Nephron progenitor cell (in vitro differentiated cells): Measurements from ENCODE around the gene TRIM31.

Source experiments
- DNase-seq: peaks from one replicate; pipeline ENCODE4 v3.0.0; 2021
- H3K27ac Mint-ChIP-seq: 2 replicates; pipeline ENCODE4 v1.8.0; 2021; ENCODE audit warnings: mild to moderate bottlenecking, moderate library complexity, mixed read lengths
- H3K27me3 Mint-ChIP-seq: 2 replicates; pipeline ENCODE4 v1.8.0; 2021; ENCODE audit warnings: mild to moderate bottlenecking, low read depth, mixed read lengths; ENCODE audit not compliant: poor library complexity
- H3K36me3 Mint-ChIP-seq: 2 replicates; pipeline ENCODE4 v1.8.0; 2021; ENCODE audit warnings: low read depth, mixed read lengths
- H3K4me1 Mint-ChIP-seq: 2 replicates; pipeline ENCODE4 v1.8.0; 2021; ENCODE audit warnings: mixed read lengths
- H3K4me3 Mint-ChIP-seq: 2 replicates; pipeline ENCODE4 v1.8.0; 2021; ENCODE audit warnings: mild to moderate bottlenecking, moderate library complexity, mixed read lengths
- H3K9me3 Mint-ChIP-seq: 2 replicates; pipeline ENCODE4 v1.8.0; 2021; ENCODE audit warnings: mild to moderate bottlenecking, moderate library complexity, mixed read lengths
- TF ChIP-seq, protein P1 (sequence below): fragments of 200-600 bp; sonication (generic); IDR thresholded peaks from 2 replicates; pipeline ENCODE4 v1.5.0; 2021; ENCODE audit warnings: antibody characterized with exemption

TRIM31 gene

DNA sequence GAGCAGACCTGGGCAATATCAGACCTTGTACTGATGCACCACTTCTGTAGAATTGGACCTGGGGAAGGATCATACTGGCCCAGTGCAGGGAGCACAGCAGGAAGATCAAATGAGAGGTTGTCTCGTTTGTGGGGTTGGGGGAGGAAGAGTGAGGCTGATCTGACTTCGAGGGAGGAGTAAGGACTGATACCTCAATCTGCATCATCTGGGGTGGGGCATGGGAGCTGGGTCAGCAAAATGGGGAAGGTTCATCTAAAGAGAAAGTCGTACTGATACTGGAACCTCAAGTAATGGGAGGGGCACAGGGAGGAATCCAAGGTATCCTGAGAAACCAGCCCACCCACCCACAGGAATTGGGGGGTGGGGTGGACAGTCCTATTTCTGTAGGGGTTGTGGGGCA lies 41.0 kb downstream of the TRIM31 start:
- peaks cover 13% of the 10 kb centered on the region for H3K9me3 Mint-ChIP-seq
- TF ChIP-seq, protein P1, sequence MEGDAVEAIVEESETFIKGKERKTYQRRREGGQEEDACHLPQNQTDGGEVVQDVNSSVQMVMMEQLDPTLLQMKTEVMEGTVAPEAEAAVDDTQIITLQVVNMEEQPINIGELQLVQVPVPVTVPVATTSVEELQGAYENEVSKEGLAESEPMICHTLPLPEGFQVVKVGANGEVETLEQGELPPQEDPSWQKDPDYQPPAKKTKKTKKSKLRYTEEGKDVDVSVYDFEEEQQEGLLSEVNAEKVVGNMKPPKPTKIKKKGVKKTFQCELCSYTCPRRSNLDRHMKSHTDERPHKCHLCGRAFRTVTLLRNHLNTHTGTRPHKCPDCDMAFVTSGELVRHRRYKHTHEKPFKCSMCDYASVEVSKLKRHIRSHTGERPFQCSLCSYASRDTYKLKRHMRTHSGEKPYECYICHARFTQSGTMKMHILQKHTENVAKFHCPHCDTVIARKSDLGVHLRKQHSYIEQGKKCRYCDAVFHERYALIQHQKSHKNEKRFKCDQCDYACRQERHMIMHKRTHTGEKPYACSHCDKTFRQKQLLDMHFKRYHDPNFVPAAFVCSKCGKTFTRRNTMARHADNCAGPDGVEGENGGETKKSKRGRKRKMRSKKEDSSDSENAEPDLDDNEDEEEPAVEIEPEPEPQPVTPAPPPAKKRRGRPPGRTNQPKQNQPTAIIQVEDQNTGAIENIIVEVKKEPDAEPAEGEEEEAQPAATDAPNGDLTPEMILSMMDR = no peak
- peaks cover 91% of the 10 kb centered on the region for H3K27me3 Mint-ChIP-seq
- H3K36me3 Mint-ChIP-seq = peaks cover 36% of the 10 kb centered on the region
- H3K27ac Mint-ChIP-seq = no peak overlapping the region
- peak overlapping the region; percentile 68 for H3K4me3 Mint-ChIP-seq
- DNase-seq = no peak
- peaks cover 42% of the 10 kb centered on the region for H3K4me1 Mint-ChIP-seq

DNA sequence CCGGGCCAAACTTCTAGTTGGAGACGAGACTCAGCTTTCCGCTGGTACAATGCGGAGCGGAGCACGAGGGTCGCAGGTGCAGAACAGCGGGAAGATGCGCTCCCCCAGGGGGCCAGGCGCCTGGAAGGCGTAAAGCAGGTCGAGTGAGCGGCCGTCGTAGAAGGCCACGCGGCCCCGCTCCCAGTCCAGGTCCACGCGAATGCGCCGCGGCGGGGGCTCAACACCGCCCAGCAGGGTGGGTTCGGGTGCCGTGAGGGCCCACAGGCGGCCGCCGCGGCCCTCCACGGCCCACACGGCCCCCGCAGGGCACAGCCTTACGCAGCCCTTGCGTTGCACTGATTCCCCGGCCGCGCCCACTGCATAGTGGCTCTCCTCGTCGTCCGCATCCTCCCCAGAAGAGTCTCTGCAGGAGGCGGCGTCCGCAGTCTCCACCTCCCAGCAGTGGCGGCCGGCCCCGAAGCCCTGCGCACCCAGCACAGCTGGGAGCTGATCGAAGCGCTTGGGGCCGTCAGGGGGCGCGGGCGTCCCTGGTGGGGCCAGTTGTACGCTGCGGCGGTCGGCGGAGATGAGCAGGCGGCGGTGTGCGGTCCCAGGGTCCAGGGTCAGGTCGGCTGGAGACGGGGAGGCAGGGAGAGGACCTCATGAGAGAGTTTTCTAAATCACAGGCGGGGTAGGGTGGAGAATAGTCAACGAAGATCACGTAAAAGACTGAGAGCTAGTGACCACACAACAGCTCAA lies 41.6 kb downstream of the TRIM31 start:
- DNase-seq = peak; percentile 74
- peaks cover 13% of the 10 kb centered on the region for H3K9me3 Mint-ChIP-seq
- no peak overlapping the region for H3K27ac Mint-ChIP-seq
- peak overlapping the region; percentile 68 for H3K4me3 Mint-ChIP-seq
- peaks cover 36% of the 10 kb centered on the region for H3K36me3 Mint-ChIP-seq
- H3K4me1 Mint-ChIP-seq = peaks cover 48% of the 10 kb centered on the region
- TF ChIP-seq, protein P1 = no peak
- peaks cover 84% of the 10 kb centered on the region for H3K27me3 Mint-ChIP-seq

DNA sequence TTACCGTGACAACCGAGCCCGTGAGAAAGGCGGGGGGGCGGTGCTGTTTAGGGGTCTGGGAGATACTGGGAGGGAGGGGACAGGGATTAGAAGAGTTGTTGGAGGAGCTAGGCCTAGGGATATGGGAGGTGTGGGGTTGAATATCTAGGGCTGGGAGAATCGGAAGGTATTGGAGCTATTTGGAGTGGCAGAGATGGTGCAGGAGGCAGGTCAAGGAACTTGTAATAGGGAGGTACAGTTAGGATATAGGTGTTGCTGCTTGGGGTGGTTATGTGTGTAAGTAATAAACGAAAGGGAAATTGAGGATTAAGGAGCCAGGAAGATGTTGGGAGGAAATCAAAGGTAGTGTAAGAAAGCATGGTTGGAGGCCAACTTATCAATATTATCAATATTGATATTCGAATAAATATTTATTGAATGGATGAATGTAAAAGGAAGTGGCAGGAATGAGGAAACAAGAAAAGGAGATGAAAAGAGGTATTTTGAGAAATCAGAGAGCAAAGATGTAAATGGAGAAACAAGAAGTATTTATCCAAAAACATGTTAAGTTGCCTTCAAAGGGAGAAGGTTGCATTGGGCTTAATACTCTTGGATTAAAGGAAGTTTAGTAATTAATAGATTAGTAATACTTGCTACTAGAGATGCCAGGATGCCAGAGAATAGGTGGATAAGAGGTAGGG lies 45.3 kb downstream of the TRIM31 start:
- DNase-seq = peak; percentile 91
- Mint-ChIP-seq H3K4me3 (peak overlapping the region; percentile 94), H3K27me3 (peaks cover 48% of the 10 kb centered on the region), H3K27ac (peak overlapping the region; percentile 99), H3K9me3 (peaks cover 13% of the 10 kb centered on the region), H3K4me1 (peaks cover 54% of the 10 kb centered on the region), H3K36me3 (peaks cover 54% of the 10 kb centered on the region)
- TF ChIP-seq, protein P1 = no peak

DNA sequence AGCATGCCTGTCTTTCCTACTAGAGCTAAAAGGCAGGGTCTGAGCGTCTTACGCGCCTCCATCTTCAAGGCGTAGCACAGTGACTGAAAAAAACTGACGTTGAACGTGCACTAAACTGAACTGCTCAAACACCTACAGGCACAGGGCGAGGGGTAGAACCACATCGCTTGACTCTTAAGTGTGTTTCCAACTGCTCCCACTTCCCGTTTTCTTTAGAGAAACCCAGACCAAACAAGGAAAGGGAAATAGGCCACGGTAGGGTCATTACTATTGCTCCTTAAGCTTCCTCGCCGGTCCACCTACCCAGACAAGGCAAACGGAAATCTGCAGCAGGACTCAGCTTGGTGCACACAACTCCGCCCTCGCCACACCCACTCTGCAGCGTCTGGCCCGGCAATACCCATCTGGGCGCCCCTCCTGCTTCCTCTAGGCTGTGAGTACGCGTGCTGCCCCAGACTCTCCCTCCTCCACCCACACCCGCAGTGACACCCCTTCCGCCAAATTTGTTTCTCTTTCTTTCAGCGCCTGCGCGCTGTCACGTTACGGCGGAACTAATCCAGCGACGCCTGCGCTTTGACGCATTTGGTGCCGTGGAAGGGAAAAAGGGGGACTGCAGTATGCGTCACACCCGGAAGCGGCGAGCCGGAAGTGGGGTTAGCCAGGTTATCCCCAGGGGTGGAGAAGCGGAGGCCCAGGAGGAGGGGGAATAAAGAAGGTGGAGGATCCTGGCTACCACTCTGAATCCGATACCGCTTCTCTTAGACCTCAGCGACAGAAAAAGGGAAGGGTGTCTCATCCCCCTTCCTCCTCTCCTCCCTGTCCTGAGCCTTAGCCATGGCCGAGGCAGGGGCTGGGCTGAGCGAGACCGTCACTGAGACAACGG lies 46.1 kb downstream of the TRIM31 start, which contains the start of gene PPP1R11:
PPP1R11 (plus strand) TSS at position 622 of the 883 bp plus-strand sequence; CDS start at position 835, 213 bp downstream.
- TF ChIP-seq, protein P1 = no peak
- H3K36me3 Mint-ChIP-seq = peaks cover 52% of the 10 kb centered on the region
- H3K27me3 Mint-ChIP-seq = peaks cover 40% of the 10 kb centered on the region

DNA sequence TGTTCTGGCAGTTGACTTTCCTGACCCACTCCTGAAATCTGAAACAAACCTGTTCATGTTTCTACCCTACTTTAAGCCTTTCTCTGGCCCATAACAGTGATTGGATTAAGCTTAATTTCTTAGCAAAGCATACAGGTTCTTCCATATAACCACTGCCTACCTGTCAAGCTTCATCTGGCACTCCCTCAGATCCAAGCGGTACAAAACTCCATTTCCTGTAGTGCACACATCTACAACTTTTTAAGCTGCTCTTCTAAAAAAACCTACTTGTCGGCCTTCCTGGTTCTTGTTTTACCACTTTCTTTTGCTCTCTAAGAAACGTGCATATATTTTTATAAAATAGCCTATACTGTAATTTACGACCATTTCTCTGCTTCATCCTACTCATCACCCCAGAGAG lies 46.8 kb downstream of the TRIM31 start:
- H3K27ac Mint-ChIP-seq = peak overlapping the region; percentile 99
- peaks cover 4% of the 10 kb centered on the region for H3K9me3 Mint-ChIP-seq
- TF ChIP-seq, protein P1 = no peak
- peak overlapping the region; percentile 94 for H3K4me3 Mint-ChIP-seq
- peaks cover 33% of the 10 kb centered on the region for H3K27me3 Mint-ChIP-seq
- peaks cover 52% of the 10 kb centered on the region for H3K36me3 Mint-ChIP-seq
- no peak for DNase-seq
- H3K4me1 Mint-ChIP-seq = peaks cover 55% of the 10 kb centered on the region

More for the DNA sequence above, 46.1 kb downstream of the TRIM31 start, which contains the start of gene PPP1R11:
- Mint-ChIP-seq H3K9me3 (peaks cover 6% of the 10 kb centered on the region), H3K4me3 (peak within 1 kb of the TSS; percentile 94), H3K4me1 (peaks cover 55% of the 10 kb centered on the region), H3K27ac (peak within 1 kb of the TSS; percentile 99)
- peak; percentile 90 for DNase-seq
